SK-N-SH (cell line): ENCODE data around the gene KIRREL2.

Experiments
- CTCF ChIP-seq: fragments of 200-600 bp; sonication (generic); IDR thresholded peaks from 2 replicates; pipeline ENCODE4 v1.6.1; 2017; ENCODE audit warnings: antibody characterized with exemption, mild to moderate bottlenecking, moderate library complexity
- EP300 ChIP-seq, 2 experiments: IDR thresholded peaks; 2 replicates each; pipeline versions ENCODE4 v1.4.0 to v1.6.1; 2012; ENCODE audit warnings: borderline replicate concordance in 1 of 2, low read depth in 1 of 2, low read length in 1 of 2
- FOXJ3 ChIP-seq: sonication (generic); formaldehyde crosslinking; IDR thresholded peaks from 2 replicates; pipeline ENCODE4 v1.5.1; 2020; ENCODE audit warnings: mild to moderate bottlenecking, missing genetic modification reagents
- GABPA ChIP-seq: IDR thresholded peaks from 2 replicates; pipeline ENCODE4 v1.4.0; 2012; ENCODE audit warnings: low read depth, mild to moderate bottlenecking
- MEF2A ChIP-seq: IDR thresholded peaks from 2 replicates; pipeline ENCODE4 v1.4.0; 2012; ENCODE audit warnings: low read depth, borderline replicate concordance
- MXI1 ChIP-seq: IDR thresholded peaks from 2 replicates; pipeline ENCODE4 v1.6.1; 2012; ENCODE audit warnings: mild to moderate bottlenecking, low read depth, low read length, improper control_type of control experiment
- NRF1 ChIP-seq: IDR thresholded peaks from 2 replicates; pipeline ENCODE4 v1.6.1; 2012; ENCODE audit warnings: low read depth, mild to moderate bottlenecking, low read length
- POLR2AphosphoS5 ChIP-seq: IDR thresholded peaks from 2 replicates; pipeline ENCODE4 v1.6.1; 2012; ENCODE audit warnings: low read depth, low read length
- RAD21 ChIP-seq: IDR thresholded peaks from 2 replicates; pipeline ENCODE4 v1.6.1; 2012; ENCODE audit warnings: mild to moderate bottlenecking, low read length
- RFX5 ChIP-seq: IDR thresholded peaks from 2 replicates; pipeline ENCODE4 v1.6.1; 2012; ENCODE audit warnings: mild to moderate bottlenecking, improper control_type of control experiment, low read length
- SMC3 ChIP-seq: IDR thresholded peaks from 2 replicates; pipeline ENCODE4 v1.6.1; 2012; ENCODE audit warnings: low read depth, low read length, improper control_type of control experiment
- TAF1 ChIP-seq: IDR thresholded peaks from 2 replicates; pipeline ENCODE4 v1.6.1; 2012; ENCODE audit warnings: low read depth, mild to moderate bottlenecking, low read length, moderate library complexity, borderline replicate concordance

- TF ChIP-seq EP300 (IDR thresholded peaks at IDR 0.05; ENCODE audit: borderline replicate concordance in 1 of 2, low read depth in 1 of 2, low read length in 1 of 2), result no peak
- TF ChIP-seq CTCF, result no peak
- TF ChIP-seq POLR2AphosphoS5, result no peak
- TF ChIP-seq SMC3, result no peak
- TF ChIP-seq RFX5, result no peak
- TF ChIP-seq RAD21, result no peak
- TF ChIP-seq MXI1, result no peak
- TF ChIP-seq FOXJ3 (CRISPR knock-in tag), result no peak
- no peak for TF ChIP-seq TAF1
- TF ChIP-seq NRF1, result peak; percentile 64
- no peak for TF ChIP-seq MEF2A
- no peak for TF ChIP-seq GABPA
These were observed 11.6 kb downstream of the KIRREL2 start, which contains the start of gene APLP1 for GRCh38 chr19:35868172-35868822.
